Esophagus mucosa (tissue), 1 donor: ENCODE results near the gene PCDH9. TPM values are rescaled to one million over a fixed set of nuclear protein-coding genes. Genes with fewer than 3 reads are reported as not detected.

Experiments used
- ATAC-seq: fragments of 200-7000 bp; cut with Tn5 transposase; one replicate; pipeline ENCODE4 v1.9.1; 2020
- total RNA-seq: library from RNA; stranded (reverse); gene quantifications from one replicate; pipeline ENCODE4 v1.2.4, GENCODE V29; 2023
- donor health status: DM: yes; HTN: yes; CAD: no.

Gene PCDH9
- total RNA-seq, 1 donor from 2014 or later, result 0.08 TPM

DNA sequence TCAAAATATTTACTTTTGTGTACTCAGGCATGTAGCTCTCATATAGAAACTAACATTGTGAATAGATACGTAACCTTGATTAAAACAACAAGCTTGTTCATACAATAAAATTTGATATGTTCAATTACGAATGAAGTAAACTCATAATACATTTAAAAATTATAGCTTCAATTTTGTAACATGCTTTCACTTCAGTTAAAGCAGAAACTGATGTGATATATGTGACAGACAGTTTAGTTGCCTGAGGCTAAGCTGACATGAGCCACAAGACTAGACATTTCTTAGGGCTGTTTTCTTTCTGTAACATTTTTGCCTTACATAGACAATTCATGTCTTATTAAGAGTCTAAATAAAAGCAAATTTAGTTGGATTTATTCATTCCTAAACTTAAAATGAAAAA is 526.0 kb downstream of the PCDH9 start:
- ATAC-seq, result no peak

DNA sequence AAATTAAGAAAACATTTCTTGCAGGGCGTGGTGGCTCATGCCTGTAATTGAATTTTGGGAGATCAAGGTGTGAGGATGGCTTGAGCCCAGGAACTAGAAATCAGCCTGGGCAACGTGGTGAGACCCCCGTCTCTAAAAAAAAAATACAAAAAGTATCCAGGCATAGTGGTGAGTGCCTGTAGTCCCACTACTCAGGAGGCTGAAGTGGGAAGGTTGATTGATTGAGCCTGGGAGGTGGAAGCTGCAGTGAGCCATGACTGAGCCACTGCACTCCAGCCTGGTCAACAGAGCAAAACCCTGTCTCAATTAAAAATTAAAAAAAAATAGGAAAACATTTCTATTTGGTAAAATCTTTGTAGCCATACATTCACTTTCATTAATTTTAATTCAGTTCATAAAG is 526.5 kb downstream of the PCDH9 start:
- ATAC-seq, result no peak

DNA sequence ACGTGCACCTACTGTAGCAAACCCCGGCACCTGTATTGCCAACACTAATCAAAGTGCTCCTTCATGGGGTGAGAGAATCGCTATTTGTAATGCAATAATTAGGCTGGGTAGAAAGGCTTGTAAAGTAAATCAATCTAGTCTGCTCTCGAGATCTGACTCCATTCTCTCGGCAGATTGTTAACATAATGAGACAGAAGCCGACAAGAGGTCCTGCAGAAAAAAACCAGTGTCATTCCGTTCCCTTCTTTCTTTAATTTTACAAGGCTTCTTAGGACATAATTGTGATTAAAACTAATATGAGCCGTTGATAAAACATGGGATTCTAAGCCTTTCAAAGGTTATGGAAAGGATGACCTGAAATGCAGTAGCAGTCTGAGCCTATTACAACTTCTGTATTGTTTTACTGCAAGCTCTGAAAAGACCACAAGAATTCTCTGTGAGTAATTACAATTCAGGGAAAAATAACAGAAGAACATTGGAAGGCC is 530.0 kb downstream of the PCDH9 start:
- ATAC-seq, result no peak

DNA sequence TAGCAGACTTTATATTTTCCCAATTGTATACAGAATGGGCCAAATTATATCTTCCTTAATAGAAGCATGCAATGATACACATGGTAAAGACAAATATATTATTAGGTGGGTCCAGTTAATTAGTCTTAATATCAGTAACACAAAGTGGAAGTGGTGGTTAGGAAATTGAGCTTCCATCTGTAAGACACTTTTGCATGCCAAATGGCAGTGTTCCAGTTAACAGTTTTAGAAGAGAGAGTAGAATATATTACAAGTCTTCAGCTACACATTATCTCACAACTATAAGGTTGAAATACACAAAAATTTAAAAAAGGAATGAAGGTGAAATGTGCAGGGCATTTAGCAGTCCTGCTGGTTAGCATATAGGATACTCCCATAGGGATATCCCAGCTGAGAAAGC is 536.5 kb downstream of the PCDH9 start:
- ATAC-seq, result no peak

DNA sequence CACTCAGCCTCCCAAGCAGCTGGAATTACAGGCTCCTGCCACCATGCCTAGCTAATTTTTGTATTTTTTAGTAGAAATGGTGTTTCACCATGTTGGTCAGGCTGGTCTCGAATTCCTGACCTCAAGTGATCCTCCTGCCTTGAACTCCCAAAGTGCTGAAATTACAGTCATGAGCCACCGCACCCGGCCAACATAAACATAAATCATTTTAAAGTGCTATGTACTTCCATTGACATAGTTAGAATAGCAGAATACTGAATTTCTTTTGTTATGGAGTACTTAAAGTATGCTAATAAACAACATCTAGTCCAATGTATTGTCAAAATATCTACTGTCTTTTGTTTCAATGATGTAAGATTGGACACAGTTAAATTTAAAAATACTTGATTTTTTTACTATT is 539.0 kb downstream of the PCDH9 start:
- ATAC-seq, result no peak

DNA sequence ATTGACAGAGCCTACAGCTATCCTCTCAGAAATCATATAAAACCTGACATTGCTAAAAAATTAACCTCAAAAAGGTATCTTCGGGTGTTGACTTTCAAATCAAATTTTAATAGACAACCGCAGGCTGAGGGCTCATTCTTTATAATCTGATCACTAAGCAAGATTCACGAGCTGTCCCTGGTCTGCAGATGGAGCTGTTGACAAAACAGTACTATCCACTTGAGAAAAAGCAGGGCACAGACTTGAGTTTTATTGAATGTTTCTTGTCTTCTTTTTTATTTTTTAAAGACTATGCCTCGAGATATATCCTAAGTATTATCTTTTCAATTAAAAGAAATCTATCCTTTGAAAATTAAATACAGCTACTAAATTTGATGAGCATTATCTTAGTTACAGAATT is 540.5 kb downstream of the PCDH9 start:
- no peak for ATAC-seq

DNA sequence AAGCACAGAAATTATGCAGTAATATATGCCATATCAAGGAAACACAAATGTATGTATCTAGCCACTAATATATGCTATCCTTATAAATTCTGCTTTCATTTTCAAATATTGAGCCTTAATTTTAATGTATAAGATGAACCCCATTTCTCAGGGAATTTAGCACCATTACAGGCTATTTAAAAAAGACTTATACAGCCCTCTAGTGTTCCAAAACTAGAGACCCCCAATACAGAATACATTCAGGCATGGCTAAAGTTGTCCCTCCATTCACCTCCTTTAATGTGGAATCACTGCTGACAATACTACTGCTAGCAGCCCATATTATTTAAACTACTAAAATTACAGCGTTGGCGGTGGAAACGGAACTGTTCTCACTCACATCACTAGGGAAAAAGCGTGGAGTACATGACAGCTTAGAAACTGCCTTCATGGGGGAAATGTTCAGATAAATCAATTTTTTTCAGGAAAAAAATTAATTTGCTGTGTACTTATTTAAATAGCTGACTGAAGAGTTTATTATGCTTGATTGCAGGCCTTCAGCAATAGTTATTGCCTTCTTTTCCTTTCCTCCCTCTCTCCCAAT is 541.0 kb downstream of the PCDH9 start:
- no peak for ATAC-seq

DNA sequence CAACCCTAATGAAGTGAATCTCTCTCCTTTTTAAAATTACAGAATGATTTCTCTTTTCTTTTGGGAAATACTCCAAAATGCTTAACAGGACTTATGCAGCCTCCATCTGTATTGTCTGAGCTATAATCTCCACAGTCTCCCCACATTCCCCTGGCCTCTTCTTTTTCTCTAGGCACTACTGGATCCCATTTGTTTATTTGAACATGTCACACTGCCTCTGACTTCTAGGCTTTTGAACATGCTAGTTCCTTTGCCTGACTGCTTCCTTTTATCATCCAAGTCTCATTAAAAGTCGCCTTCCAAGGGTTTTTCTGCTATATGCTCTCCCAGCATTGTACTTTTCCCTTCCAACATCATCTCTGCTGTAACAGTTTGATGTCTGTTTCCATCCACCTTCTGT is 548.7 kb downstream of the PCDH9 start:
- ATAC-seq, result no peak

DNA sequence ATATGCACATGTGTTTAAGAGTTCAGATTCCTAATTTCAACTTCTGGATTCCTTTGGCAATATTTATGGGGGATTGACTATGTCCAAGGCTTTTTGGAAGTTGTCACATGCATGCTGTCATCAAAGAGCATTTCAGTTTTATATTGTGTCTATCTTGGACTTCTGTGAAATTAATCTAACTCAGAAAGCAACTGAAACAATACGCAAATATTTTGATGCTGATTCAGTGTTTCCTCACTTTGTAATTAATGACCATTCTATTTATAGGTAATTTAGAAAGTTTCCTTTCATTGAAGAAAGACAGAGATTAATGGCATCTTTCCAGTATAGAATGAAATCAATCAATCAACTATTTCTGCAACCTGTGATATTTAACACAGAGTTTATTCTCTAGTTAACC is 550.1 kb downstream of the PCDH9 start:
- ATAC-seq, result no peak

DNA sequence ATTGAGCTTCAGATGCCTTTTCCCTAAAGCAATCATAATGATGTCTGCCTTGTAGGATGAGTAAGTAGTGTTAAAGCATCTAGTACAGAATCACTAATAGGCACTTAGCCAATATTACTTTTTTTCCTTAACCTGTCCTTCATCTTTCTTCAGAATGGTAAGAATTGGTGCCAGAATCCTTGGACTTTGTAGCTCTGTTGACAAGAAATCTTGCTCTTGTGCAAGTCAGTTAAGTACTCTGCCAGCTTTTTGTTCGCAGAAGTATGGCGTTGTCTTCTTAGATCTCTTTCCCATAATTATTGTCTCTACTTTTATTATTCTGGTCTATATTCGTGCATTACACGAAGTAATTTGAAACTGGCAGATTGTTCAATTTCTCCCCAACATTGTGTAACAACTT is 554.5 kb downstream of the PCDH9 start:
- ATAC-seq, result no peak

DNA sequence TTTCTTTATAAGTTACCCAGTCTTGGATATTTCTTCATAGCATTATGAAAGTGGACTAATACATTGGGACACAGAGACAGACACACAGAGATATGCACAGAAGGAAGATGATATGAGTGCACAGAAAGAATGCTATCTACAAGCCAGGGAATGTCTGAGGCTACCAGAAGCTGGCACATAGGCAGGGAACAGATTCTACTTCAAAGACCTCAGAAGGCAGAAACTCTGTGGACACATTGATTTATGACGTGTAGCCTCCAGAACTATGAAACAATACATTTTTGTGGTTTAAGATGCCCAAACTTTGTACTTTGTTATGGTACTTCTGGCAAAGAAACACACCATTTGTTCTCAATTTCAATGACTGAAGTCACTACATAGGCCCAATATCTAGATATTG is 556.7 kb downstream of the PCDH9 start:
- ATAC-seq, result no peak

DNA sequence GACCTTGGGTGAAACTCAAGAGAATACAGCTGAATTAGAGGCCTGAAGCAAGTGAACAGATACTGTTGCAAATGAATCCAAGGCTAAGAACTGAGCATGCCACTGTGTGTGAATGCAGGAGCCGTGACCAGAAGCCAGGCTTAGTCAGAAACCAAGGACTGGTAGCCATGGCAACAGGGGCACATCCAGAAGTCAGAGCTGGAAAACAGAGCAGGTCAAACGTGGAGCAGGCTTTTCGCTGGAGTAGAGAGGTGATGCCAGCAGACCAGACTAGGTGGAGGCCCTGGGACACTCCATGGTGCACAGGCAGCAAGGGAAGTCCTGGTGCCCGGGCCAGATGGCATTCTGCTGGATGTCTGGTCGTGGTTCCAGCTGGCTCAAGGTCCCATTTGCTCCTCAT is 564.1 kb downstream of the PCDH9 start:
- no peak for ATAC-seq

DNA sequence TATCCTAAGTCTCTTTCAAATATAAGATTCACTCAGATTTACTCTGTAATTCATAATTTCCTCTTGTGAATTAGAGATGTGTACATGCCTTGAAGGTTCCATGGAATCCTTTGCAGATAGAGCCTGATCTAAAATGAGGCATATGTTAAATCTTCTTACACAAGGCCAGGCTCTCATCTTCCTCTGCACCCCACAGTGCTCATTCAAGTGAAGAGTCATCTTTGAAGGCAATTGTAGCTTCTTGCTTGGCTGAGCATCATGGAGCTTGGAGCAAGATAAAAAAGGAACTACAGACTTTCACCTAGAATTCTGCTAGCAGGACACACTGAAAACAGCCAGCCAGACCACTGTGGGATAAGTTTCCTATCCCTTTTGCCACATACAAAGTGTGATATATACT is 566.4 kb downstream of the PCDH9 start:
- ATAC-seq, result no peak

DNA sequence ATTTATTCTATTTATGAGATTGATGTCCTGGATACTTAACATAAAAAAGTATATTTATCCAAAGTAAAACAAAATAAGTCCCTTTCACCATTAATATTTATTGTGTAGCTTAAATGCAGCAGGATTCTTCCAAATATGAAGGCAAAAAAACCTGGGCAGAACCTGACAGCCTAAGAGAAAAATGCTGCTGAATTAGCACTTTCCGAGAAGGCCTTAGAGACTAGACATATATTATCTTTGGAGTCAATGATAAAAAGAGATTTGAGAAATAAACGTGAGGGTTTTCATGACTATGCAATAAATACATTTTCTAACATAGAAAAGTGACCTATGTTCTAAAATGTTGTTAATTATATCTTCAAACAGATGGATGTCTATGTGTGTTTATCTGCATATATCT is 566.9 kb downstream of the PCDH9 start:
- ATAC-seq, result no peak

DNA sequence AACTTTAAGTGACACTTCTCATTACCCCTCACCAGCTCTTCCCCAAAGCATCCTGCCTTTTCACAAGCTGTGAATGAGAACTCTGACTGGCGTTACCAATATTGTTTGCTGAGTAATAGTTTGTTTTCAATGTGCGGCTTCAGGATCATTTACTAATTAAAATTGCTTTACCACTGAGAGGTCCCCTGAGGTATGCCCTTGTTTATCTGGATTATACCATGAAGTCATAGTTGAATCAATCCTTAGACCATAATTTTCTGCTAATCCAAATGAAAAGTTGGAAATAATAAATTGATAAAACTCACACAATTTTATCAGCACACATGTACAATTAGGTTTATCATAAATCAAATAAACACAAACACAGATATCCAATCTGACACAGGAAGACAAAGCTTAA is 568.8 kb downstream of the PCDH9 start:
- no peak for ATAC-seq

DNA sequence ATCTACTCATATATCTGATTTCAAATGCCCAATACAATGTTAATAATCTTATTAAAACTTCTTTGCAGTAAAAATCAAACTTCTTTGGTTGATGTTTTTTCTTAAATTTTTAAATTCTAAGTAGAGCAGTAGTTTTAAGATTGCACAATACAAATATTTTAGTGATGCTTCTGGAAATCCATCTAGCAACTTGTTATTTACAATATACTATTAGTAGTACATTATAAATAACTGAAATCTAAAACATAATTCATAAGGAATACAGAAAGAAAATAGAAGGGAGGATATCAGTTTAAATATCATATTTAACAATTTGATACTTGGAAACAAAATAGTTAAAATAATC is 569.7 kb downstream of the PCDH9 start:
- ATAC-seq, result no peak

DNA sequence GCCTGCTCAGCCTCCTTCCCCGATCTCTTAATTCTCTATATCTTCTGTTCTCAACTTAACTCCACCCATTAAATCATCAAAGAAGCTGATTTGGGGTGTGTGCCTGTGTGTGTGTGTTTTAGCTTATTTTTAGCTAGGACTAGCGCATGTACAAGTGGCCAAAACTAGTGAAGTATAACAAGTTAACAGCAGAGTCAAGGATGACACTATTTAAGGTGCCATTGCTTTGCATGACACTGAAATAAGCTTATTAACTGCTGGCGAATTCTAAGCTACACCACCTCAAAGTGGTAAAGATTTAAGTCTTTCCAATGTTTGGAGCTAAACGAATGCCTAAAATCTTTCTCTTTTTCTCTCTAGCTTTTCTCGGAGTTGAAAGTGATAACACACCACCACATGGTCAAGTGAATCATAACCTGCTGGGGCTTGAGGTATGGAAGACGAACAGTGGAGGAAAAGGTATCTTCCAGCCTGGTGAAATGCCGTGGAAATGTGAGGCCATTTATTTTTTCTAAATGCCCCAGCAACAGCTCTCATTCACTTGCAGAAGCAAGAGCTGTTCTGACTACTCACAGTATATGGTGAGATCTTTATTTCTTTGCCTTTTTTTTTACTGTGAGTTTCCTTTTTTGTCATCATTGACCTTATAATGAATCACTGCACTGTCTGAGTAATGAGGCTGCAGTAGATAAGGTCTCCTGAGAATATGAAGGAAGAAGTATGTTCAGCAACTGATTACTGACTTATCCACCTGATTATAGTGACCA is 570.3 kb downstream of the PCDH9 start:
- no peak for ATAC-seq

DNA sequence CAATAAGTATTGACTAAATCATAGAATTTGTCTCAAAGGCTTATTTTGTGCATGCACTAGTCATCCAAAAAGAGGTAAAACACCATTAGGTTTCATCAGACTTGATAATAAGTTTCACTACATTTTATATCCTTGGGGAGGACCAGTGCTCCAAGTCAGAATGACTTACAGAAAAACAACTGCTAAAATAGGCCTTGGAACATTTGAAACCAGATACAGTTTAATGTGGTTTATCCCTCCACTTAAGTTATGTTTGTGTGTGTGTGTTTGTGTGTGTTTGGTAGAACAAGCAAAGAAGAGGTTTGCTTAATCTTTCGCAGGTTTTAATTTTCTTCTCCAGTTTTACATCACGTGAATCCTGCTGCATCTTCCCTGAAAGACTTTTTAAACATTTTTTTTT is 570.9 kb downstream of the PCDH9 start:
- ATAC-seq, result no peak

DNA sequence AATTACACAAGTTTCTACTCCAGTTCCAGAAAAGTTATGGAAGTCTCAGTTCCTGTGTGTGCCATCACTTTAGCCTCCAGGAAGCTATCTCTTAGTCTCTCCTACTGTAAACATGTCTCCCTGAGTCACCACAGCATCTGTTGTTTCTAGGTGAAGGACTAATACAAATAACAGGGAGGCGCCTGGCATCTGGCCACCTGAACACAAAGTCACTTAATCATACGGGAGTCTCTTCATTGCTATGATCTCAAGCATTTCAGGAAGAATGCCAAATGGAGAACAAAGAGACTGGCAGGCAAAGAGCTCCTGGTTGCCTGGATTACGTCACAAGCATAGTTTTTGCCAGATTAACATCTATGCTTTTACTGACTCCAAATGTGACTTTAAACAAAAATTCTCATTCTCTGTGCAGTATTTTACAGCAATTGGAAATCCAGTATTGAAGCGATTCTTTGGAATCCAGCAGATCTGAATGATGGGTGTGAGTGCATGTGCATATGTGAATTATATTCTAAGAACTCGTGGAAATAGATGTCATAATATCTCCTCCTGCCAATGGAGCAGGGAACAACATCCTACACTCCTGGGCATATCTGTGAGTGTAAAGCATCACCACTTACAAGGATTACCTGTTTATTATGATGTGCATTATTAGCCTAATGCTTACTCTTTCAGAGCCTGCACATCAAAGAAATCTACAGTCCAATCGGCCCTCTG is 572.8 kb downstream of the PCDH9 start:
- ATAC-seq, result peak; percentile 57

DNA sequence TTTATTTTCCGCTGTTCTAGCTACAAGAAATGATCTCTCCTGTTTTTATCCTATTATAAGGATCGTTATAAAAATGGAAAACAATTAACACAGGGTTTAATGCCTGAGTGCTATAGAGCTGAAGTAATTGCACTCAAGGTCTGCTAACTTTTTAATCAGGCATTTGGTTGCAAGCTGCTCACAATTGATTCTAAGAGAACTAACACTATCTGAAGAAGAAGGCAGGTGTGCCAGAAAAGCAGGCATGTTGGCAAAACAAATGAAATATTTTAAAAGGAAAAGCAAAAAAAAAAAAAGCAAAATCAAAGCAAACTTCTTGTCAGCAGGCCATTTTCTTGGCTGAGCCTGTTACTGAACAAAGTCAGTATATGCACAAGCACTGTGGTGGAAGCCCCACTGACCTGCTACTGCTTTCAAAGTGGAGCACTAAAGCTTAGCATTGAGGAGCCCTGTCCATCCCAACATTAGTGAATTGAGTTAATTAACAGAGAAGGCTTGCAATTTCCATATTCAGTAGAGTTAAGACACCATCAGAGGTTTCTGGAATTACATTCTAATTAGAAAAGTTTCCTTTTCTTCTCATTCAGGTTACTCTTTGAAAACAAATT is 574.2 kb downstream of the PCDH9 start:
- no peak for ATAC-seq

DNA sequence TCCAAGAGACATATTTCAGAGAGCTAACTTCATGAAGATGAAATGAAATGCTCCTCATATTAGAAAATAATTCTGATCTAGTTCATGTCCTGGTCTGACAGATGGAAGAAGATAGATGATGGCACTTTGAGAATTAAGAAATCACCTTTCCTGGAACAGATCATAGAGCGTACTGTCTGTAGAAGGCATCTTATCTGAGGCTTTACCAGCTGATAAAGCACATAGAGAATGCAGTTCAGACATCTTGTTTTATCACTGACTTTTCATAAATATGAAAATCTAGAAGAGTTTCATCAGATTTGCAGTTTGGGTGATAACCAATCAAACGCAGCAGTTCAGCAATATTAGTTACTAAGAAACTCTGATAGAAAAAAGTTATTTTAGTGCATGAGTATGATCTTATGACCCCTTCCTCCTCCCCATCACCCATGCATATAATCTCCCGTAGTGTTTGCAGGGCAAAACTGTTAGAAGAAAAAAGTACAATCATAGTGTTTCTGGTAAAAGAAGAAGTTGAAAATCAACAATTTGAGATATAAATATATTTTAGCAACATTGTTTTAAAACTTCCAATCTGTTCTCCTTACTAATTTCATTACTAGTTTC is 585.2 kb downstream of the PCDH9 start:
- no peak for ATAC-seq

DNA sequence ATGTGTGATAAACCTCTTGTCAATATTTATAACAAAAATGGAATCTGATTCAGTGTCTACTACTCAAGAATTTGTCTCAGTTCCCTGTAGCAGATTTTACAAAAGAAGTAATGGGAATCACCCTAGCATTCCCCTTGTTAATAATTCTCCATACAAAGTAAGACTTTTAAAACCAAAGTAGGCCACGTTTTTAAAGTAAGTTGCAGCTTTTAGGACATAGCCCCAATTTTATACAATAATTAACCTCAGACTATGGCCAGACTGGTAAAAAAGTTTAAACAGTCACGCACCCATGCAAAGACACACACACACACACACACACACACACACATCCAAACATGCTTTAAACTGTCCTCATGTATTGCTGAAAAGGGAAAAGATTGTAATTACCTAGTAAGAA is 589.9 kb downstream of the PCDH9 start:
- ATAC-seq, result no peak

DNA sequence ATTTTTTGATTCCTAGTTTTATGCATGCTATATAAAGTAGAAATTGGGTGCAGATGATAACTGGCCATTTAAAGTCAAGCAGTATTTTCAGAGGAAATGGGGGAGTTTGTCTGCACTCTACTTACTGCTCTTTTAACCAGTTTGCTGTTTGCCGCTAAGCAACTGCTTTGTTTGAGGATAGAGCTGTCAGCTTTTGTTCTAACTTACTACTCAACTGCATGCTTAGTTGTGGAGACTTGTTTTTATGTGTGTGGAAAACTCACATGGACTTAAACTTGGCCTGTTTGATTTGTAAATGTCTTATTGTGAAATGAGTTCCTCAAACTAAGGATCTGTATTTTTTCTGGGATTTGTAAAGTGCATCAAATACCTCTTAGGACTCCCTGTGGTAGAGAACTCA is 591.1 kb downstream of the PCDH9 start:
- no peak for ATAC-seq
